ENCODE results near the gene LY9. TPM values are rescaled to one million over a fixed set of nuclear protein-coding genes. Genes with fewer than 3 reads are reported as not detected.

Gene LY9
- total RNA-seq, 1 donor from 2014 or later: not detected

GRCh38 chr1:160839746-160840145 lies 43.8 kb downstream of the LY9 start:
- no peak for TF ChIP-seq CTCF (conservative IDR thresholded peaks at IDR 0.05; ENCODE audit: low read depth, low read length)
- H3K4me3 ChIP-seq (ENCODE audit: low read depth, low read length): no peak overlapping the region
- no peak for DNase-seq (ENCODE audit: low read depth)

- H3K4me3 ChIP-seq (ENCODE audit: low read depth, low read length): no peak overlapping the region
- no peak for TF ChIP-seq CTCF (conservative IDR thresholded peaks at IDR 0.05; ENCODE audit: low read depth, low read length)
- DNase-seq (ENCODE audit: low read depth): no peak
These were observed 45.1 kb downstream of the LY9 start for GRCh38 chr1:160841079-160841478.

GRCh38 chr1:160844447-160845232 lies 48.7 kb downstream of the LY9 start:
- no peak for DNase-seq (ENCODE audit: low read depth)
- H3K4me3 ChIP-seq (ENCODE audit: low read depth, low read length): no peak overlapping the region

GRCh38 chr1:160846281-160846680 lies 50.3 kb downstream of the LY9 start:
- DNase-seq (ENCODE audit: low read depth): no peak
- TF ChIP-seq CTCF (conservative IDR thresholded peaks at IDR 0.05; ENCODE audit: low read depth, low read length): no peak

More at GRCh38 chr1:160844447-160845232, 48.7 kb downstream of the LY9 start:
- no peak for TF ChIP-seq CTCF (conservative IDR thresholded peaks at IDR 0.05; ENCODE audit: low read depth, low read length)

GRCh38 chr1:160850541-160850940 lies 54.6 kb downstream of the LY9 start:
- no peak overlapping the region for H3K4me3 ChIP-seq (ENCODE audit: low read depth, low read length)
- DNase-seq (ENCODE audit: low read depth): no peak
- TF ChIP-seq CTCF (conservative IDR thresholded peaks at IDR 0.05; ENCODE audit: low read depth, low read length): no peak

More at GRCh38 chr1:160846281-160846680, 50.3 kb downstream of the LY9 start:
- no peak overlapping the region for H3K4me3 ChIP-seq (ENCODE audit: low read depth, low read length)

- no peak for DNase-seq (ENCODE audit: low read depth)
- no peak for TF ChIP-seq CTCF (conservative IDR thresholded peaks at IDR 0.05; ENCODE audit: low read depth, low read length)
- no peak overlapping the region for H3K4me3 ChIP-seq (ENCODE audit: low read depth, low read length)
These were observed 55.0 kb downstream of the LY9 start for GRCh38 chr1:160850993-160851392.

- TF ChIP-seq CTCF (conservative IDR thresholded peaks at IDR 0.05; ENCODE audit: low read depth, low read length): no peak
- H3K4me3 ChIP-seq (ENCODE audit: low read depth, low read length): no peak overlapping the region
- DNase-seq (ENCODE audit: low read depth): no peak
These were observed 57.0 kb downstream of the LY9 start for GRCh38 chr1:160853014-160853413.
